Stimulated activated CD8-positive, alpha-beta memory T cell treated with anti-CD3 and anti-CD28 coated beads, Interleukin-7, amount 100 ng/mL, for 24 hours (primary cell): Measurements from ENCODE around the gene ABHD15.

ENCODE experiments used
- DNase-seq: peaks from one replicate; pipeline ENCODE4 v3.0.0-alpha.2; 2020; ENCODE audit warnings: low read depth

ABHD15 gene

GRCh38 chr17:29582254-29582765, 15.5 kb upstream of the ABHD15 start:
- DNase-seq = no peak

GRCh38 chr17:29581583-29582253, 14.9 kb upstream of the ABHD15 start:
- no peak for DNase-seq

- DNase-seq = peak; percentile 78
These were observed 13.3 kb upstream of the ABHD15 start for GRCh38 chr17:29579866-29580771.

- DNase-seq = no peak
These were observed 12.0 kb upstream of the ABHD15 start for GRCh38 chr17:29578626-29579485.

- DNase-seq = no peak
These were observed 10.8 kb upstream of the ABHD15 start for GRCh38 chr17:29577385-29578211.

GRCh38 chr17:29577001-29577370, 10.1 kb upstream of the ABHD15 start:
- no peak for DNase-seq

GRCh38 chr17:29576214-29577000, 9.6 kb upstream of the ABHD15 start:
- no peak for DNase-seq

- no peak for DNase-seq
These were observed 8.8 kb upstream of the ABHD15 start for GRCh38 chr17:29575511-29576213.

GRCh38 chr17:29574732-29575510, 8.1 kb upstream of the ABHD15 start:
- no peak for DNase-seq

- no peak for DNase-seq
These were observed 7.3 kb upstream of the ABHD15 start for GRCh38 chr17:29573871-29574731.

- no peak for DNase-seq
These were observed 6.7 kb upstream of the ABHD15 start for GRCh38 chr17:29573558-29573869.

- no peak for DNase-seq
These were observed 6.1 kb upstream of the ABHD15 start for GRCh38 chr17:29572691-29573557.

GRCh38 chr17:29571883-29572681, 5.2 kb upstream of the ABHD15 start:
- no peak for DNase-seq

- DNase-seq = no peak
These were observed 4.6 kb upstream of the ABHD15 start for GRCh38 chr17:29571486-29571882.

GRCh38 chr17:29570521-29570920, 3.7 kb upstream of the ABHD15 start:
- DNase-seq = no peak

- DNase-seq = no peak
These were observed 2.6 kb upstream of the ABHD15 start for GRCh38 chr17:29569245-29569950.
